GM03348 (cell line): Measurements from ENCODE around the gene TTC22.

Source experiments
- DNase-seq: peaks from one replicate; pipeline ENCODE4 v3.0.0; 2012; ENCODE audit warnings: low spot score

The TTC22 gene

GRCh38 chr1:54808443-54809207 lies 7.5 kb upstream of the TTC22 start:
- no peak for DNase-seq

DNA sequence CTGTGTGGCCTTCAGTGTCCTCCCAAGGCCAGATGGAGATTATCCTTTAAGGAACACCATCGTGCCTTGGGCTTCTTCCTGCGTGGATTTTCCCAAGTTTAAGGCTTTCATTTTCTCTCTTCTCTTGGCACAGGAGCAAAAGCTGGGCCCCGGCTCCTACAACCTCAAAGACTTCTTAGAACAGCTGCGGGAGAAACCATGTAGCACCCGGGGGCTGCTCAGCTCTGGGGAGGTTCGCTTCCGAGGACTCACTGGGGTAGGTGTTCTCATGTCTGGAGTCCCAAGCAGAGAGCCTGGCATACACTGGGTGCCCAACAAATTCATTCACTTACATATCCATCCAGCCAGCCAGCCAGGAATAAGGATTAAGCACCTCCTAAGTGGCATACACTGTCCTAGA lies 6.6 kb upstream of the TTC22 start:
- DNase-seq: no peak

DNA sequence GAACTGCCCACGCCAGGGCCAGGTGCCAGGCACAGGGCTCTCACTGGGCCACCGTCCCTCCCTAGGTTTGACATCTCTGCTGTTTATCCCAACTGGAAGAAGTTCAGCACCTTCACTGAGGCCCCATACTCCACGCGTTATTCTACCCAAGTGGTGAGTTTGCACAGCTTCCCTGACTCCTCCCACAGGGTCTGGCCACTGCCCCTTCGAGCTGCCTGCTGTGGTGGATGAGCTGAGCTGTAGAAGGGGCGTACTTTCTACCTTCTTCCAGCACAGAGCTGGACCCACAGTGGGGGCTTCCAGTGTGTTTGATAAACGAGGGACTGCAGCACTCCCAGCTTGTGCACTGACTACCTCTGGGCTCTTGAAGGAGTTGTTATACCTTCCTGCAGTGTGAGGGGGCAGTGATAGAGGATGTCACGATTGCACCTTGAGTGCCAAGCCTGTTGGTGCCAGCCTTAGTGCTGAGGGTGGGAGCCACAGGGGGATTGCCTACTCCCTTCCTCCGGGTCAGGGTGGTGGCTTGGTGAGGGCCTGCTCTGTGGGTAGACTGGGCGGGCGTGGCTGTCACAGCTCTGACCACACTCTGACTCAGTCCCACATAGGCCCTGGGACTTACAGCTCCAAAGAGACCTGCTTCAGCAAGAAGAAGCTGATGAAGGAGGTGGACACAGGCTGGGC lies 5.9 kb upstream of the TTC22 start:
- DNase-seq: peak; percentile 47

GRCh38 chr1:54805981-54806381 lies 4.9 kb upstream of the TTC22 start:
- DNase-seq: no peak

DNA sequence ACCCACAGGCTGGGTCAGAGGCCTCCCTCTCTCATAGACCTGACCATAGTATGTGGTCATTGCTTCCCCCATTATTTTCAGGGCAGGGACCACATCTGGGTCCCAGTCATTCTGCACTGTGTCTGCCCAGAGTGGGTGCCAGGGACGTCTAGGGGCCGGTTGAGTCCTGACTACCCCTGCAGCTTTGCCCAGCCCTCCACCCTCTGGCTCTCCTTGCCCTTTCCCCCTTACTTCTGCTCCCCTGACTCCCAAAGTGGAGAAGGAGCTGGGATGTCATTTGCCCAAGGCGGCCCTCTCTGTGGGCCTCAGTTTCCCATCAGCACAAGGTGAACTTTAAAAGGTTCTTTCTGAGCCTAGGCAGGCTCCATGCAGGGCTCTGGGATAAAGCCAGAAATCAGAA lies 4.3 kb upstream of the TTC22 start:
- no peak for DNase-seq

DNA sequence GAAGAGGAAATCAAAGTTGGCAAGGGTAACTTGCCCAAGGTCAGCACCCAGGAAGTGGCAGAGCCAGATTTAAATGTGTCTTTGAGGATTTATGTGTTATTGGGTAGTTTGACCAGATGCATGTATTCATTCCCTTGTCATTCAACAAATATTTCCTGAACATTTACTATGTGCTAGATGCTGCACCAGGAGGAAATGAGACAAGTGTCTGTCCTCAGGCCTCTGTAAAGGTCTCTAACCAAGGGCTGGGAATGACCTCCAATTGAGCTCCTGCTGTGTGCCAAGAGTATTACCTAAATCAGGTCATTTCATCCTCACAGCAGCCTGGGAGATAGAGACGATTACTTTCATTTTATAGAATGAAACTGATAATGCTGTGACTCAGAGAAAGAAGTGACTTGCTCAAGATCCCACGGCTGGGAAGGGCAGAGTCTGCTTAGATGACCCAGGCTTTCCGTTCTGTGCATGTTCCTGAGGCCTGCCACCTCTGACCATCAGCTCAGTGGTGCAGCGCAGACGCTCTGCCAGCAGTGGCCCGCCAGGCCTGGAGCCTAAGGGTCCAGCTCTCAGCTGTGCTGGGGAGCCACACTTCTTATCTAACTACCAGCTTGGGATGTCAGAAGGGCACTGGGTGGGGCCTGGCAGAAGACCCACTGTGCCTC lies 3.5 kb upstream of the TTC22 start:
- no peak for DNase-seq

DNA sequence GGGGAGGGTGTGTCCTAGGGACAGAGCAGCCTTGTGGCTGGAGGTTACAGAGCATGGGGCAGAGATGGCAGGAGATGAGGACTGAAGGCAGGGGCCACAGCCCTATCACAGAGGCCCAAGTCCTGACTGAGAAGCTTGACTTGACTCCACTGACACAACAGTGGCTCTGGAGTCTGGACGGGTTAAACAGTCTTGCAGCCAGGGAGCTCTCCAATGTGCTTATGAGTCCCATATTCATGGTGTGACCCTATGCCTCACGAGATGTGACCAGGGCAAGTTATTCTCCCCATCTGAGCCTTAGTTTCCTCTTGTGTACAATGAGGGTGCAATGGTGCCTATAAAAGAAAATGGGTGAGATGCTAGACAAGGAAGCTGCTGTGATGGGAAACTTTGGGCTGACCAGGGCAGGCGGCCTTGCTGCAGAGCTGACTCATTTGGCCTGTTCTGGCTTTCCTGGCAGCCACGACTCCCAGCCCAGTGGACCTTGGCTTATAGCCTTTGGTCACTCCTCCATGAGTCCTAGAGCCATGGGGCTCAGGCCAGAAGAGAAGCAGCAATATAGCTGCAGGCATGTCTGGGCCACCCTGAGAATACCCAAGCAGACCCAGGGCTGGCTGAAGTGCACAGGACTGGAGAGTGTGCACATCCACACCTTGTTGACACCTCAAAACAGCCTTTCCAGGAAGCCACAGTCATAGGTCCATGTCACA lies 2.8 kb upstream of the TTC22 start:
- peak; percentile 56 for DNase-seq

- DNase-seq: no peak
Measured at GRCh38 chr1:54800041-54800898, 853 bp downstream of the TTC22 start.

- peak; percentile 68 for DNase-seq
Measured at GRCh38 chr1:54798769-54799641, 2.1 kb downstream of the TTC22 start.

DNA sequence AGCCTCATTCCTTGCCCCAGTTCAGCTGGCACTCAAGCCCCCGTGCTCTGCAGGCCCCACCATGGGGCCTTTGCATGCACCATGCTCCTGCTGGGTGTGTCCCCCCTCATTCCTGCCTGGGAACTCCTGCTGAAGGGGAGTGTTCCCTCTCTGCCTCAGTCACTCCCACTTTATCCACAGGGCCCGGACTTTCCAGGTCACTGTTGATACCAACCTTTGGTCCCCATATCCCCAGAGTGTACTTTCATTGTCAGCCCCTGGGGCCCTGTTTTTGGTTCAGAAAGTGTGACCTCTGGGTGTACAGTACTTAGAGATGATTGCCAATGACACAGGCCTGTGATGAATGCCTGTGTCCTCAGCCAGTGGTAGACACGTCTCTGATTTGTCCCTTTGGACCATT lies 2.9 kb downstream of the TTC22 start:
- DNase-seq: no peak

- no peak for DNase-seq
Measured at GRCh38 chr1:54796902-54797301, 4.2 kb downstream of the TTC22 start.

DNA sequence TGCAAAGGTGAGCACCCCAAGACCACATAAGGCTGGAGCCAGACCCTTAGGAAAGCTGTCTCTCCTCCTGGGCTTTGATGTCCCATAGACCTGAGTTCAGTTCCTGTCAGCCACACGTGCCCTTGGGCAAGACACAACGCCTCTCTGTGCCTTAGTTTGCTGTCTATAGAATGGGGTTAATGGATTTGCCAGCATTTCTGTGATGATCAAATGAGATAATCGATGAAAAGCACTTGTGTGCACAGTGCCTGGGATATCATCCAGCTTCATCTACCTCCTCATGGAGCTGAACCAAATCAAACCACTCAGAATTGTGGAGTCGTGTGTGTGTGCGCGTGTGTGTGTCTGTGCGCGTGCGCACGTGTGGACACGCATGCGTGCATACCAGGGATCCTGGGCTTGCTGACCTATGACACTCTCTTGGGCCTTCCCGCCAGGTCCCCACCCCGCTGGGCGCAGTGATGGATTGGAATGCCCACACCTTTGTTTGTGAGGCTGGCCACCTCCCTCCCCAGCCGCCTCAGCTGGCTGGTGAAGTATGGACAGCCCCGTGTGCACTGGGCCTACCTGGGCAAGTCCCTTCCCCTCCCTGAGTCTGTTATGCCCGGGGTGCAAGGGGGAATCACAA lies 5.2 kb downstream of the TTC22 start:
- no peak for DNase-seq

DNA sequence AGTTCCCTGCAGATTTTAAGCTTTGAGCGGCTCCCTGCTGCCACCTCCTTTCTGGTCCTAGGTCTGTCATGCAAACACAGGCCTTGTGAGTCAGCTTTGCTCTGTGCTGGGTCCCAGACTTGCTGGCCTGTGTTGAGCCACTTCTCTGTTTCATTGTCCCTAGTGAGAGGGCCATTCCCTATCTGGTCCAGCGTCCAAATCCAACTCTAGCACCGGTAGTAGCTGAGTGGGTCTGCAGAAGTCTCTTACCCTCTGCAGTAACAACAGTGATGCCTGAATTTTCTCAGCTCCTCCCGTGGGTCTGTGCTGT lies 5.8 kb downstream of the TTC22 start:
- no peak for DNase-seq

DNA sequence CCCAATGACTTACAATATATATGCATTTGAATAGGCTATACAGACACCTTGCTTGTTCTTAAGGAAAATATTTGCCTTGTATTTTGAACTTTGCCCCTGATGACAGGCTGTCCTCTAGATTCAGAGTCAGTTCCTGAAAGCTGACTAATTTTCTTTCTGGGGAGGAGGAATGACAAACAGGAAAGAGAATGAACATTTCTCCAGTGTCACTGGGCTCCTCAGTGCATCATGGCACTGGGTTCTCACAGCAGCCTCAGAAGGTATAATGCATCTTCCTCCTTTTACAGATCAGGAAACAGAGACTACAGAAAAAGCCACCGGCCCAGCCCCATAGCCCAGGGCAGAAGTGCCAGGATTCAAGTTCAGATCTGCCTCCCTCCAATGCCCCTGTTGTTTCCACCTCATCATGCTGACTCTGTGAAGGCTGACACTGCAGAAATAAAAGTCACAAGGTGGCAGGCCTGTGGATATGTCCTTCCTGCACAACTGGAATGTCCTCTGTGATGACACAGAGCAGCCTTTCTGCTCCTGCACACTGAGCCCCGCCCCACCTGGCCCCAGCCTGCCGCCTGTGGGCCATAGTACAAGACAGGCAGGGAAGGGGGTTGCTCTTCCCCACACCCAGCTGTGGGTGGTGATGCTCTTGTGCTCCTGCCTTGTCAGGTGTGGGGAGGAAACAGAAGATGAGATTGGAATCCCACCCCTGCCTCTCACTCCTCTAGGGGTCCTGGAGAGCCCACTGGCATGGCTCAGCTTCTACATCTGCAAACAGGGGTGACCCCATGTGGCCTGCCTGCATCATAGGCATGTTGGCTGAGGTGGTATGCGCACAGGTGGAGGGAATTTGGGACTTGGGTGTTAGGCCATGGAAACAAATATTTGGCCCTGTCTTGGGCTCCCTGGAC lies 6.4 kb downstream of the TTC22 start:
- DNase-seq: no peak

GRCh38 chr1:54792686-54793282 lies 8.3 kb downstream of the TTC22 start:
- no peak for DNase-seq

DNA sequence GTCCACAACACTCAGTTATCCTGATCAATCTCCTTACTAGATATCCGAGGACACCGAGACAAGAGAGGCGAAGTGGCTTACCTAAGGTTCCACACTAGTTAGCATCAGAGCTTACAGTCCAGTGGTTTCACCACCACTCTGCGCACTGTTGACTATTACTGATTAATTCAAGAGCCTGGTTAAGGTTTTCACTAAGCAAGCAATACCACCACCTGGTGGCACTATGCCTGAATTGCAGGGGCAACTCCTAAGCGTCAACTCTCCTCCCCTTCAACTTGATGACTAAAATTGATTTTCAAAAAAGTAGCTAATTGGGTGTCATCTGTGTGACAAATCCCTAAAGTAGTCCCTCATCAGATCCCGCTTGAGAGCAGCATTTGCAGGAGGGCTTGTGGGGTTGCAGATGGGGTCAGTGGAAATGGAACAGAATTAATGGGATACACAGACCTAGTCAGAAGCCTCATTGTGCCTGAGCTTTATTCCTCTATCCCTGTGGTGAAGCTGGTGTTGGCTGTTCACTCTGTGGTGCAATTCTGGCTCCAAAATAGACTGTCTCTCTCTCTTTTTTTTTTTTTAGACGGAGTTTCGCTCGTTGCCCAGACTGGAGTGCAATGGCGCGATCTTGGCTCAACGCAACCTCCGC lies 9.1 kb downstream of the TTC22 start:
- no peak for DNase-seq

DNA sequence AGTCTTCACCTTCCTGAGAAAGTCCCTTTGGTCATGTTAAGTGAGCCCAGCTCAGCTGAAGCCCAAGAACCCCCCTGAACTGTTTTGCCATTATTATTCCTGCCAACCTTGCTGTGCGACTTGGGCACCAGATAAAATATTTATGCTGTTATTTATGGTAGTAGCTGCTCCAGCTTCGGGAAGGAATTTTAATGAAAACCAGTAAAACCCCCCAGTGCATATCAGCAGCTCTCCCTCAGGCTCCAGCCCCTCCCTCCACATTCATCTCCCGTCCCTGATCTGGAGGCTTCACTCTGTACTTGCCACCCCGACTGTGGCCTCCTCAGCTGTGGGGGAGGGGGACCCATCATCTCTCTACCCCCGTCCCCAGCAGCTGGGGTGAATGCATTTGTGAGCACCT lies 12.7 kb downstream of the TTC22 start:
- DNase-seq: no peak

DNA sequence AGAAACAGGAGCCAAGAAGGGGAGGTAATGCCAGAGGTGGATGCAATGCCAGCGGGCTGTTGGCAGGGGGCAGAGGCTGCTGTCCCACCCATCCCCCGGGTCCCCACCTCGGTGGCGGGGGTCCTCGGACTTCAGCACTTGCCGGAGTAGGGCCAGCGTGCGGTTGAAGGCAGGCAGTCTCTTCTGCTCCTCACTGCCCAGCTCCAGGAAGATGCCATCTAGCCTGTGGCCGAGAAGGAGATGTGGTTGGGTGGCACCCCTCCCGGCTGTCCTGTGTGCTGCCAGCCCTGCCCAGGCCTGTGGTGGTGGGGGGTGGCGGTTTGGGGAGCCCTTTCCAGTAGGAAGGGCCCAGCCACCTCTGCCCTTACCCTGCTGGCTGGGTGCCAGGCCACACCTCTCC lies 13.5 kb downstream of the TTC22 start:
- no peak for DNase-seq
